Measurements from ENCODE around the gene TSEN2. TPM values are rescaled to one million over a fixed set of nuclear protein-coding genes. Genes with fewer than 3 reads are reported as not detected.

Gene TSEN2
- total RNA-seq, 2 experiments from 2014 or later: 9.4 to 10.7 TPM

GRCh38 chr3:12566976-12567375, 82.7 kb downstream of the TSEN2 start:
- Mint-ChIP-seq H3K27ac (no peak overlapping the region), H3K36me3 (ENCODE audit: low read depth) (peaks cover 50% of the 10 kb centered on the region), H3K9me3 (ENCODE audit: insufficient read depth) (no peaks in the 10 kb centered on the region), H3K27me3 (ENCODE audit: low read depth) (no peaks in the 10 kb centered on the region), H3K4me3 (no peak overlapping the region), H3K4me1 (ENCODE audit: low read depth) (peaks cover 6% of the 10 kb centered on the region)
- ATAC-seq: no peak
- DNase-seq: no peak
- CTCF ChIA-PET: no interaction called here
- POLR2A ChIA-PET: no interaction called here

- no peak overlapping the region for H3K27ac Mint-ChIP-seq
- CTCF ChIA-PET: no interaction called here
- no peak overlapping the region for H3K4me3 Mint-ChIP-seq
- H3K36me3 Mint-ChIP-seq (ENCODE audit: low read depth): peaks cover 59% of the 10 kb centered on the region
- no peaks in the 10 kb centered on the region for H3K27me3 Mint-ChIP-seq (ENCODE audit: low read depth)
- ATAC-seq: no peak
- no peaks in the 10 kb centered on the region for H3K9me3 Mint-ChIP-seq (ENCODE audit: insufficient read depth)
- H3K4me1 Mint-ChIP-seq (ENCODE audit: low read depth): peaks cover 6% of the 10 kb centered on the region
- POLR2A ChIA-PET: no interaction called here
- DNase-seq: no peak
Observed at GRCh38 chr3:12568747-12569146, 84.5 kb downstream of the TSEN2 start.

- CTCF ChIA-PET: no interaction called here
- ATAC-seq: no peak
Observed at GRCh38 chr3:12569836-12570235, 85.6 kb downstream of the TSEN2 start.

GRCh38 chr3:12571986-12572385, 87.7 kb downstream of the TSEN2 start:
- peaks cover 66% of the 10 kb centered on the region for H3K36me3 Mint-ChIP-seq (ENCODE audit: low read depth)
- no peaks in the 10 kb centered on the region for H3K4me1 Mint-ChIP-seq (ENCODE audit: low read depth)
- ChIA-PET POLR2A (no interaction called here), CTCF (no interaction called here)
- DNase-seq: no peak
- no peak overlapping the region for H3K4me3 Mint-ChIP-seq
- H3K9me3 Mint-ChIP-seq (ENCODE audit: insufficient read depth): no peaks in the 10 kb centered on the region
- H3K27ac Mint-ChIP-seq: no peak overlapping the region
- no peak for ATAC-seq
- no peaks in the 10 kb centered on the region for H3K27me3 Mint-ChIP-seq (ENCODE audit: low read depth)

More at GRCh38 chr3:12569836-12570235, 85.6 kb downstream of the TSEN2 start:
- H3K4me3 Mint-ChIP-seq: no peak overlapping the region
- peaks cover 64% of the 10 kb centered on the region for H3K36me3 Mint-ChIP-seq (ENCODE audit: low read depth)
- H3K27me3 Mint-ChIP-seq (ENCODE audit: low read depth): no peaks in the 10 kb centered on the region
- H3K27ac Mint-ChIP-seq: no peak overlapping the region
- POLR2A ChIA-PET: no interaction called here
- DNase-seq: no peak
- no peaks in the 10 kb centered on the region for H3K9me3 Mint-ChIP-seq (ENCODE audit: insufficient read depth)
- peaks cover 6% of the 10 kb centered on the region for H3K4me1 Mint-ChIP-seq (ENCODE audit: low read depth)

GRCh38 chr3:12574131-12574530, 89.9 kb downstream of the TSEN2 start:
- Mint-ChIP-seq H3K4me3 (no peak overlapping the region), H3K9me3 (ENCODE audit: insufficient read depth) (no peaks in the 10 kb centered on the region), H3K27ac (peak overlapping the region; percentile 24), H3K4me1 (ENCODE audit: low read depth) (no peaks in the 10 kb centered on the region), H3K36me3 (ENCODE audit: low read depth) (peaks cover 76% of the 10 kb centered on the region), H3K27me3 (ENCODE audit: low read depth) (no peaks in the 10 kb centered on the region)
- POLR2A ChIA-PET: interaction anchor here (1.1 kb wide), 1 partner anchor 15 kb away, joined by 4 read pairs; no protein-coding TSS in a partner anchor
- ATAC-seq: no peak
- CTCF ChIA-PET: no interaction called here
- no peak for DNase-seq

- Mint-ChIP-seq H3K4me1 (ENCODE audit: low read depth) (no peaks in the 10 kb centered on the region), H3K27ac (no peak overlapping the region), H3K9me3 (ENCODE audit: insufficient read depth) (no peaks in the 10 kb centered on the region), H3K27me3 (ENCODE audit: low read depth) (no peaks in the 10 kb centered on the region), H3K4me3 (no peak overlapping the region), H3K36me3 (ENCODE audit: low read depth) (peaks cover 78% of the 10 kb centered on the region)
- CTCF ChIA-PET: no interaction called here
- DNase-seq: no peak
- ATAC-seq: no peak
- POLR2A ChIA-PET: interaction anchor here (1.1 kb wide), 1 partner anchor 15 kb away, joined by 4 read pairs; no protein-coding TSS in a partner anchor
Observed at GRCh38 chr3:12574661-12575060, 90.4 kb downstream of the TSEN2 start.

DNA sequence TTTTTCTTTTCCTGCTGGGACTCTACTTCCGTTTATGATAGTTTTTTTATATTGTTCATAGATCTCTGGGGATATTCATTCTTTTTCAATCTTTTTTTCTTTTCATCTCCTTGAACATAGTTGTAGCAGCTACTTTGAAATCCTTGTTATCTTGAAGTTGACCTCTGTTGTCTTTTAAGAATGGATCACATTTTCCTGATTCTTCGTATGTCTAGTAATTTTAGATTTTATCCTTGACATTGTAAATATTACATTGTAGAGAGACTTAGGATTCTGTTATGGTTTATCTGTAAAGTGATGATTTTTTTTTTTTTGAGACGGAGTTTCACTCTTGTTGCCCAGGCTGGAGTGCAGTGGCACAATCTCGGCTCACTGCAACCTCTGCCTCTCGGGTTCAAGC, 93.1 kb downstream of the TSEN2 start:
- CTCF ChIA-PET: interaction anchor here (1.4 to 1.6 kb wide), 2 partner anchors 10 to 142 kb away, joined by 4 to 5 read pairs; no protein-coding TSS in a partner anchor
- no peak for ATAC-seq
- H3K9me3 Mint-ChIP-seq (ENCODE audit: insufficient read depth): no peaks in the 10 kb centered on the region
- H3K27me3 Mint-ChIP-seq (ENCODE audit: low read depth): no peaks in the 10 kb centered on the region
- H3K4me3 Mint-ChIP-seq: no peak overlapping the region
- H3K27ac Mint-ChIP-seq: no peak overlapping the region
- peaks cover 72% of the 10 kb centered on the region for H3K36me3 Mint-ChIP-seq (ENCODE audit: low read depth)
- DNase-seq: no peak
- POLR2A ChIA-PET: no interaction called here
- no peaks in the 10 kb centered on the region for H3K4me1 Mint-ChIP-seq (ENCODE audit: low read depth)

DNA sequence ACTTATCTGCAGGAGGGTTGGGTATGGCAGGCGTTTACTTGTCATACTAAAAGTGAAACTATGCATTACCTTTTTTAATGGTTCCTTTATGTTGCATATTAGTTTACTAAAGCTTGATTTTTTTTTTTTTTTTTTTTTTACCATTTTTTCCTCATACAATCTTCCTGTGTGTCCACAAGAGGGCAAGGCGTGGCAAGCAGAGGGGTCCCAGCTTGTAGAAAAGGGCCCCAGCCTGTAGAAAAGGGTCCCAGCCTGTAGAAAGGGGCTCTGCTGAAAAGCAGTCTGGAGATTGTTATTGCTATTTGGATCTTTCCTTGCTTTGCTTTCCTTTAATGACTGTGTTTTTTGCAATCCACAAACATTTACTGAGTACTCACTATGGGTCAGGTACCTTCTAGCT, 94.5 kb downstream of the TSEN2 start:
- no peaks in the 10 kb centered on the region for H3K9me3 Mint-ChIP-seq (ENCODE audit: insufficient read depth)
- POLR2A ChIA-PET: interaction anchor here (0.7 kb wide), 1 partner anchor 741 kb away, joined by 3 read pairs; no protein-coding TSS in a partner anchor
- CTCF ChIA-PET: interaction anchor here (0.6 to 1.4 kb wide), 5 partner anchors 10 to 141 kb away, joined by 3 to 4 read pairs (median 3); no protein-coding TSS in a partner anchor
- no peak overlapping the region for H3K27ac Mint-ChIP-seq
- ATAC-seq (no peak), DNase-seq (no peak)
- H3K27me3 Mint-ChIP-seq (ENCODE audit: low read depth): no peaks in the 10 kb centered on the region
- no peaks in the 10 kb centered on the region for H3K4me1 Mint-ChIP-seq (ENCODE audit: low read depth)
- peaks cover 73% of the 10 kb centered on the region for H3K36me3 Mint-ChIP-seq (ENCODE audit: low read depth)
- H3K4me3 Mint-ChIP-seq: no peak overlapping the region

DNA sequence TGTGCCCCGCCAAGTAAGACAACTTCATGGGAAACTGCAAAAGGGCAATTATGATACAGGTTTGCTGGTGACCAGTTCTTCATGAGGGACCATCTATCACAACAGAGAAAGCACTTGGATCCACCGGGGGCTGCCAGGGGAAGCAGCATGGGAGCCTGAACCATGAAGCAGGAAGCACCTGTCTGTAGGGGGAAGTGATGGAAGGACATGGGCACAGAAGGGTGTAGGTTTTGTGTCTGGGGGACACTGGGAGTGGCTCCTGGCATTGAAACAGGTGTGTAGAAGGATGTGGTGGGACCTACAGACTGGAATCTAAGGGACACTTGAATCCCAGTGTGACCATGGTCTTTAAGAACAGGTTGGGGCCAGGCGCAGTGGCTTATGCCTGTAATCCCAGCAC, 95.2 kb downstream of the TSEN2 start:
- no peaks in the 10 kb centered on the region for H3K9me3 Mint-ChIP-seq (ENCODE audit: insufficient read depth)
- no peak overlapping the region for H3K4me3 Mint-ChIP-seq
- CTCF ChIA-PET: interaction anchor here (0.9 to 1.4 kb wide), 3 partner anchors 9 to 38 kb away, joined by 3 to 4 read pairs (median 3); no protein-coding TSS in a partner anchor
- ATAC-seq (no peak), DNase-seq (no peak)
- no peaks in the 10 kb centered on the region for H3K4me1 Mint-ChIP-seq (ENCODE audit: low read depth)
- POLR2A ChIA-PET: interaction anchor here (0.7 kb wide), 1 partner anchor 742 kb away, joined by 3 read pairs; no protein-coding TSS in a partner anchor
- peaks cover 74% of the 10 kb centered on the region for H3K36me3 Mint-ChIP-seq (ENCODE audit: low read depth)
- no peaks in the 10 kb centered on the region for H3K27me3 Mint-ChIP-seq (ENCODE audit: low read depth)
- H3K27ac Mint-ChIP-seq: no peak overlapping the region

DNA sequence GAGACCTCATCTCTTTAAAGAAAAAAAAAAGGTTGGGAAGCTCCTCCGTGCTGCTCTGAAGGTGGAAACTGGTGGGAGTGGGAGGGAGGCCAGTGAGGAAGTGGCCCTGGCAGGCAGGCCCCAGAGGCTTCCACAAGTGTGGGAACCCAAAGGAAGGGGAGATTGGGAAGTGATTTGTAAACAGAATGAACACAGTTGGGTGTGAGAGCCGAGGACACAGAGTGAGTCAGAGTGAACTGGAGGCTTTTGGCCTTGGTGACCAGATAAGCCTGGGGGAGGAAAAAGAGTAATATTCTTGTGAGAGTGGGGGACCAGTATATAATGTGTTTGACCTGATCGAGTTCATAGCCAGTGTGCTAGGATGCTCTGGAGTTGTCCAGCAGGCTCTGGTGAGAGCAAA, 95.6 kb downstream of the TSEN2 start:
- ChIA-PET POLR2A (no interaction called here), CTCF (no interaction called here)
- Mint-ChIP-seq H3K27me3 (ENCODE audit: low read depth) (no peaks in the 10 kb centered on the region), H3K9me3 (ENCODE audit: insufficient read depth) (no peaks in the 10 kb centered on the region), H3K4me1 (ENCODE audit: low read depth) (no peaks in the 10 kb centered on the region), H3K27ac (no peak overlapping the region), H3K4me3 (no peak overlapping the region), H3K36me3 (ENCODE audit: low read depth) (peaks cover 74% of the 10 kb centered on the region)
- ATAC-seq (no peak), DNase-seq (no peak)

DNA sequence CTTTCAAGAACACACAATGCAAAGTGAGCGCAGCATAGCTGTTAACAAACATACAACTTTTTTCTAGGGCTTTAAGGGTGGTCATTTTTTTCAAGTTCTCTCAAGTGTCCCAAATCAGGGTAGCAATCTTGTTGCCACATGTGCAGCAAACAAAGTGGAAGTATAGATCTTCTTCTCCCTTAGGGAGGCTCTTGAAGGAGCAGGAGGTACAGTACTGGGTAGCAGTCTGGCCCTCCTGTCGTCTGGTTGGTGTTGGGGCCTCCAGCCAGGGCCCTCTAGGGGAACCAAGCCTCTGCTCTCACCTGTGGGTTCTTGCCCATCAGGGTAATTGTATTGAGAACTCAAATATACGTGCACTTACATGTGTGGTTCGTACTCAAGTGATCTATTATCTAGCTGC, 98.5 kb downstream of the TSEN2 start:
- no peaks in the 10 kb centered on the region for H3K27me3 Mint-ChIP-seq (ENCODE audit: low read depth)
- ChIA-PET CTCF (interaction anchor here (1.0 to 1.4 kb wide), 2 partner anchors 37 to 80 kb away, joined by 3 read pairs; partner anchors contain the start of gene MKRN2OS), POLR2A (no interaction called here)
- no peak for ATAC-seq
- no peak overlapping the region for H3K27ac Mint-ChIP-seq
- no peak overlapping the region for H3K4me3 Mint-ChIP-seq
- H3K36me3 Mint-ChIP-seq (ENCODE audit: low read depth): peaks cover 66% of the 10 kb centered on the region
- H3K4me1 Mint-ChIP-seq (ENCODE audit: low read depth): no peaks in the 10 kb centered on the region
- H3K9me3 Mint-ChIP-seq (ENCODE audit: insufficient read depth): no peaks in the 10 kb centered on the region
- no peak for DNase-seq
